Measurements from ENCODE around the gene CPLX3.

The CPLX3 gene

DNA sequence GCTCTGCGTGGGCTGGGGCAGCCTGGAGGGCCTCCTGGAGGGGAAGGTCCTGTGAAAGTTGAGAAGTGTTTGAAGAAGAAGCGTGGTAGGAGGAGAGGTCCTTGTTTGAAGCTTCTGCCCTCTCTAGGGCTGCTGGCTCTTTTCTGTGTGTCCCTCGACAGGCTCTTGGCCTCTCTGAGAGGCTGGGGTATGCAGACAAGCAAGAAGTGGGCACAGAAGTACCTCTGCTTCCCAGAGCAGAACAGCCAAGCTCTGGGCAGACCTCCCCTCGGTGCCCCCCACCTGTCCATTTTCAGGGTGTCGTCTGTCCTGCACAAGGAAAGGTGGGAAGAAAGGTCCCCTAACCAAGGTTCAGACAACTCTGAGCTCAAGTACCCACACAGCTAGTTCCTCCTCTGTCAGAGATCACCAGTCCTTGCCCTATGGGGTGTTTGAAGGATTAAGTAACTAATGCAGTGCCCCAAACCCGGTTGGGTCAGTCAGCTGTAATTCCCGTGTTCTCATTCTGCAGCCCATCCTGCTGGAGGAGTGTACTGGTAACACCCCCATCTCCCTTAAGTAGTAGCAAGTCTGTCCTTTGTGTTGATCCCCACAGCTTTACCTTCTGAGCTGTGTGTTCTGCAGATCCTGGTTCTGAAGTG lies 38.3 kb upstream of the CPLX3 start:
- no peak for DNase-seq (ENCODE audit: low read depth in 2 of 2)

DNA sequence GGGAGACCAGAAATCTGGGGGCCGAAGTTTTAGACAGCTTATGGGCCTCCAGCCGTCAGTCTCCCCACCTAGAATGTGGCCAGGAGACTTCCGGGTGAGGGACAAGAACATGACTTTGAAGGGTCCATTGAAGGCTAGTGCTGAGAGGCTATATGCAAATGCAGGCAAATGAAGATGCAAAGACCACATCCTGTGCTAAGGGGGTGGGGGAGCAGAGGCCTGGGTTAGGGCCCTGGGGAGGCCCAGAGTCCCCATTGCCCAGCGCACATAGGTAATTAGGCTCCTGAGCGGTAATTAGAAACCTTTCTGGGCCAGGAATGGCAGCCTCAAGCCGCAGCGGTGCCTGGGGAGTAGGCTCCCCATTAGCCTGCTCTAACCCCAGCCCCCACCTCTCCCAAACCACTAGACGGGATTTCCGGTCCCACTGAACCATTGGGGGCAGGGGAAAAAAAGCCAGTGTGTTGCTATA lies 37.7 kb upstream of the CPLX3 start:
- no peak for DNase-seq (ENCODE audit: low read depth in 2 of 2)

DNA sequence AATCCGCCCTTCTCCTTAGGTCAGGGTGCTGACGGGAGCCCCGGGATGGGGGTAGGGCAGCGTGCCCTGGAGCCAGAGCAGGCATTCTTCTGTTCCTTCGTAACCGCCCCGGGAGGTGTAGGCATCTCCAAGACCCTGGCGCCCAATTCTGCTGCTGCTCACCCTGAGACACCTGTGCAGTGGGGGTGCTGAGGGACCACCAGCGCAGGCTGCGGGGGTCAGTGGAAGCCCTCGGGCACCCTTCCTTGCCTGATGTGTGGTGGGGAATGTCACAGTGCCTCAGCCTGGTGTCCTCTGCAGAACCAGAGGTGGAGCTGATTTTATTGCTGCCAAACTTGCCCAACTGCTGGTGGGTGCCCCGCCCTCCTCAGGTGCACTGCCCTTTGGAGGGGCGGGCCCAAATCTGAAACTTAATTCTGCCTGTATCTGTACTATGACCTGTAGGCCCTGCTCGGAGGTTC lies 37.2 kb upstream of the CPLX3 start:
- no peak for DNase-seq (ENCODE audit: low read depth in 2 of 2)

DNA sequence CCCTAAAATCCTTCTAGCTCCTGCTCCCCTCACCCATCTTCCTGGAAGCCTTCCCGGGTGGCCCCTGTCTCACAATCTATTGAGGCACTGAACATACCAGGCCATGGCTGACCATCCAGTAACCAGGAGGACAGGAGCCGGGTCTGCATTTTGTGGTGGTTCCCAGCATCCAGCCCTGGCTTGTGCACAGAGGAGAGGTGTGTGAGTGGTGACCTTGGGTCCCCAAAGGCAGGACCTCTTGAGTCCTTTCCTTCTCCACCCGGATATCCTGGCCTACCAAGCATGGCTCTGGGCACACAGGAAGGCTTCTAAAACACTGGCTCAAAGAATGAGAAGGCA lies 36.7 kb upstream of the CPLX3 start:
- DNase-seq (ENCODE audit: low read depth in 2 of 2): no peak

DNA sequence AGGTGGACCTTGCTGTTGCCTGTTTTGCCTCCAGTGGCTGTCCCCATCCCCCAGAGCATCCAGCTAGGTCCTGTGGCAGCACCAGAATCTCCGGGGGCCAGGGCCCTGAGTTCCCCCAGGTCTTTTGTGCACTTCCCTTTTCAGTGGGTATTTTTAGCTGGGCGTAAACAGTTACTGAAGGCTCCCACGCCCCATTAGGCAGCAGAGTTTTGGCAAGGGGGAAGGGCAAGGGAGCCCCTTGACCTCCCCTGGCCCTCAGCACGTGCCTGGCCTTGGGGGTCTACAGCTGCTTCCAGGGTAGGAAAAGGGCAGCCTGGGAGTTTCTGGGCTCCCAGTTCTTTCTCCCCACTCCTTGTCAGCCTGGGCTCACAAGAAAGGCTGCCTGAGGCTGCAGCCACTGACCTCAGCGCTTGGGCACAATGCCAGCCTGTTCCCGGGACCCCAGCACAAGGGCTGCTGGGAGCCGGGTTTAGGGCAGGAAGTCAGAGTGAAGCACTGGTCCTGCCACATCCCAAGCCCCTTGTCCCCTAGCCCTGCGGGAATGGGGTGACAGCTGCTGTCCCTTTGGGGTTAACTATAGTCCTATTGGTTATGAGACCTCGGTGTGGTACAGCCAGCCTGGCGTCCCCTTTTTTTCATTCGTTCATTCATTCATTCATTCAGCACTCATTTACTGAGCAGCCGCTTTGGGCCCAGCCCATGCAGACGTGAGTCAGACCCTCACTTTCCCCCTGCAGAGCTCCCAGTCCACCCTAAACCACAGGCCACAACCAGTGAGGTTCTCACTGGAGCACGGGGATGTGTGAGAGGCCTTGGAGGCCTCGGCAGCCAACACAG lies 36.1 kb upstream of the CPLX3 start:
- DNase-seq (ENCODE audit: low read depth in 2 of 2): no peak

DNA sequence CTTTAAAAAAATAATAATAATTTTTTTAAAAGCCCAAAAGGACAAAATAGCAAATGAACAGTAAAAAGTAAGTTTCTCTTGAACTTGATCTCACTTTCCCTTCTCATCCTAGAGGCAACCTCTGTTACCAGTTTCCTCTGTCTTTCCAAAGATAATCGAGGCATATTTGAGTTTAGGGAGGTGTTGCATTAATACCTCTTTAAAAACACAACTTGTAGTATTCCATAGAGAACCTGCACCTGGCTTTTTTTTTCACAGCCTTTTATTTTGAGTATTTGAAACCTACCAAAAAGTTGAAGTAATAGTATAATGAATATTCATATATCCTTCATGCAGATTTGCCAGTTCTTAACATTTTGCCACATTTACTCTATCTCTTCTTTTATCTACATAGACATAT lies 35.4 kb upstream of the CPLX3 start:
- DNase-seq (ENCODE audit: low read depth in 2 of 2): no peak

DNA sequence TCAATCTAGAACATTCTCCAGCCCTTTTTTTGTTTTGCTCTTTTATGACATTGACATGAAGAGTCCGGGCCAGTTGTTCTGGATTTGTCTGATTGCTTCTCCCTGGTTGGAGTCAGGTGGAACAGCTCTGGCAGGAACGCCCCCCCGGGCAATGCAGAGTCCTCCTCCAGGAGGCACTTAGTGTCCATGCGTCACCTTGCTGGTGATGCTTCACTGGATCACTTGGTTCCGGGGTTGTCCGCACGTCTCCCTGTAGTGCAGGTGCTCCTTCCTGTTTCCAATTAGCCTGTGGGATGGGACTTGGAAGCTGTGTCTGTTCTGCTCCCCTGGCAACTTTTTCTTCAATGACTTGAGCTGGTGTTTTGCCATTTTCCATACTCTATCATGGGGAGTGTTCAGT lies 34.8 kb upstream of the CPLX3 start:
- no peak for DNase-seq (ENCODE audit: low read depth in 2 of 2)

DNA sequence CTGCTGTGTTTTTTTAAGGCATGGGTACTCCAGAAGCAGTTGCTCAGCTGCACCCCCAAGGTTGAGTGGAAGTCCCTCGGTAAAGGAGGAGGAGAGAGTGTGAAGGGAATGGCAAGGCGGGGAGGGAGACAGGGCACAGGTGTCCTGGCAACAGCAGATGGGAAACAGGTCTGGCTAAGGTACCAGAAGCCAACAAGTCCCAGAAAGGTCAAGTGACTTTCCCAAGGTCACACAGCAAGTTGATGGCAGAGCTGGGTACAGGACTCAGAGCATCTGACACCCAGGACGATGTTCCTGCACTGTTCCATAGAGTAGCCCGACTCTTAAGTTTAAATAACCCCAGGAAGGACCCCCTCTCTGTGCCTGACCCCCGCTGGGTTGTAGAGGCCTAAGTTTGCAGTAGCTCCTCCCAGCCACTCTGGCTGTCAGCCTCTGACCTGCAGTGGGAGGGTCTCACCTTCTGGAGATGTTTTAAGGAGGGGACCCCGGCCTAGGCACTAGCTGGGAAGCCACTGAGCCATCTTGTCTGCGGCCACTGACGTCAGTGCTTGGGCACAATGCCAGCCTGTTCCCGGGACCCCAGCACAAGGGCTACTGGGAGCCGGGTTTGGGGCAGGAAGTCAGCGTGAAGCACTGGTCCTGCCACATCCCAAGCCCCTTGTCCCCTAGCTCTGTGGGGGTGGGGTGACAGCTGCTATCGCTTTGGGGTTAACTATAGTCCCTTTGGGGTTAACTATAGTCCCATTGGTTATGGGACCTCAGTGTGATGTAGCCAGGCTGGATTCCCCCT lies 34.0 kb upstream of the CPLX3 start:
- DNase-seq (ENCODE audit: low read depth in 2 of 2): no peak

DNA sequence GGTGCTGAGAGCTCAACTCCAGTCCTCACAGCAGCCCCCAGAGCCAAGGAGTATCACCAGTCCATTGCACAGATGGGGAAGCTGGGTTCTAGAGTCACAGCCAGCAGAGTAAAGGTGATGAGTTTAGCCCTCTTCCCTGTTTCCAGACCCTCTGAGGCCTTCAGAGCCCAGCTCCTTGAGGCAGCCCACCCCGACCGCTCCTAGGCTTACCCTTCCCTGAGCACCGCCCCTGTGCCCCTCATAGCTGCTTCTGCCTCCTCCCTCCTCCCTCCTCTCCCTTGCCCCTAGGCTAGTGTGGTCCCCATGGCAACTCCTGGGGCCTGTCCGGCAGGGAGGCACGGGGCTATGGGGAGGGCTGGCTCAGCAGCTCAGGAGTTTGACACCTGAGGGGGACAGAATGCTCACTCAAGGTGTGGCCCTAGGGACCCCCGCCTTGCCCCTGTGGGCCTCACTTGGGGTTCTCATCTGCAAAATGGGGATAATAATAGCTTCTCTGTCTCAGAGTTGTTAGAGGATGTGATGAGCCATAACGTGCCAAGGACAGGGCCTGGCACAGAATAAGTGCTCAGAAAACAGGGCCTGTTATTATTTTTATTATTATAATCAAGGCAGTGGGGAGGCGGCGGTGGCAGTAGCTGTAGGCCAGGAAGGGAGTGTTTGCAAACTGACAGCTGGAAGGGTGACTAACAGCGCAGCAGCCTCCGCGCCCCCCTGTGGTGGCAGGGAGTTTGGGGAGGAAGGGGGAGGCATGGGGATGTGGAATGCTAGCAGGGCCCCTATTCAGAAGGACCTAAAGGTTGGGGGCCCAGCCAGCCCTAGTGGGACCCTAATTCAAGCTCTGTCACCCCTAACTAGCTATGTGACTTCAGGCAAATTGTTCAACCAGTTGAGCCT lies 33.0 kb upstream of the CPLX3 start:
- DNase-seq (ENCODE audit: low read depth in 2 of 2): peak in 1 of 2 donors; percentile 59

DNA sequence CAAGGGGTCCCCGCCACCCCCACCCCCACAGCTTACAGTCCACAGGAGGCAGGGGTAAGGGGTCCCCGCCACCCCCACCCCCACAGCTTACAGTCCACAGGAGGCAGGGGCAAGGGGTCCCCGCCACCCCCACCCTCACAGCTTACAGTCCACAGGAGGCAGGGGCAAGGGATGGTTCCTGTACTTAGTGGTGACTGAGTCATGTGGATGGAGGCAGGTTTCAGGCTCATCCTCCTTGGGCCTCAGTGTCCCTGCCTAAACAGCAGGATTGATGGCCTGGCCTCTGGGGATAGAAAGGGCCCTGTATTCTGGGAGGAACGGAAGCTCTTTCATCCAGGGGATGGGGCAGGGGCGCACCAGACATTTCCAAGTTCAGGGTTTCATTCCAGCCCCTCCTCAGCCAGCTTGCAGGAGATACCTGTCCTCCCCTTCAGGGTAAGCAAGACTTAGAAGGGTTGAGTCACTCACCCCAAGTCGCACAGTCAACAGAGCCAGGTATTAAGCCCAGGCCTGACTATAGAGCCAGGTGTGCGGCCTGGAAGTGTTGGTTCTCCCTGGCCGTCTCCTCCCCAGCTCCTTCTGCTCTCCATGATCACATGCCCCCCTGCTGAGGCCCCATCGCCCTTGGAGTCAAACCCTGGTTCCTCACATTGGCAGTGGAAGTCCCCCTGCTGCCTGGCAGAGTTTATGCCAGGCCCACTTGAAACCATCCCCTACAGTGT lies 32.0 kb upstream of the CPLX3 start:
- DNase-seq (ENCODE audit: low read depth in 2 of 2): no peak

DNA sequence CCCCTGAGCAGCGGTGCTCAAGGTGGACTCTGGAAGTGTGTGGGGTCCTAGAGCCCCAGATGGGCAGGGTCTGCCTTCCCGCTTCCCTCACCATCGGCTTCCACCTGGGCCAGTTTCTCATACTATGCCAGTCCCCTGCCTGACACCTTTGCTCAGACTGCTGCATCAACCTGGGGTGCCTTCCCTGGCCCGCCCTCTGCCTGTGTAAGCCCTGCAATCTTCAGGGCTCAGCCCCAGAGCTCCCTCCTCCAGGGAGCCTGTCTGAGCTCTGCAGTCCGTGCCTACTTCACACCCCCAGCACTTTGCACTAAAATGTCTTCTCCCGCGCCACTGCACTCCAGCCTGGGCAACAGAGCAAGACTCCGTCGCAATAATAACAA lies 31.5 kb upstream of the CPLX3 start:
- DNase-seq (ENCODE audit: low read depth in 2 of 2): no peak

DNA sequence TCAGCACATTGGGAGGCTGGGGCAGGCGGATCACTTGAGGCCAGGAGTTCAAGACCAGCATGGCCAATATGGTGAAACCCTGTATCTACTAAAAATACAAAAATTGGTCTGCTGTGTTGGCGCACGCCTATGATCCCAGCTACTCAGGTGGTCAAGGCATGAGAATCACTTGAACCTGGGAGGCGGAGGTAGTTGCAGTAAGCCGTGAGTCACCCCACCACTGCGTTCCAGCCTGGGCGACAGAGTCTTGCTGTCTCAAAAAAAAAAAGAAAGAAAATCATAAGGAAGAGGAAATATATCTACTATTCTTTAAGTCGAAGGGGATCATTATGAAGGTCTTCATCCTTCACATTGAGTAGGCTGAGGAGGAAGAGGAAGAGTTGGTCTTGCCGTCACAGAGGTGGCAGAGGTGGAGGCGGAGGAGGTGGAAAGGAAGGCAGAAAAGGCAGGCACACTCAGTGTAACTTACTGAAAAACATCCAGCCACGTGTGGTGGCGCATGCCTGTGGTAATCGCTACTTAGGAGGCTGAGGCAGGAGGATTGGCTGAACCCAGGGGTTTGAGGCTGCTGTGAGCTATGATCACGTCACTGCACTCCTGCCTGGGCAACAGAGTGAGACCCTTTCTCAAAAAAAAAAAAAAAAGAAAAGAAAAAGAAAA lies 30.3 kb upstream of the CPLX3 start:
- no peak for DNase-seq (ENCODE audit: low read depth in 2 of 2)

DNA sequence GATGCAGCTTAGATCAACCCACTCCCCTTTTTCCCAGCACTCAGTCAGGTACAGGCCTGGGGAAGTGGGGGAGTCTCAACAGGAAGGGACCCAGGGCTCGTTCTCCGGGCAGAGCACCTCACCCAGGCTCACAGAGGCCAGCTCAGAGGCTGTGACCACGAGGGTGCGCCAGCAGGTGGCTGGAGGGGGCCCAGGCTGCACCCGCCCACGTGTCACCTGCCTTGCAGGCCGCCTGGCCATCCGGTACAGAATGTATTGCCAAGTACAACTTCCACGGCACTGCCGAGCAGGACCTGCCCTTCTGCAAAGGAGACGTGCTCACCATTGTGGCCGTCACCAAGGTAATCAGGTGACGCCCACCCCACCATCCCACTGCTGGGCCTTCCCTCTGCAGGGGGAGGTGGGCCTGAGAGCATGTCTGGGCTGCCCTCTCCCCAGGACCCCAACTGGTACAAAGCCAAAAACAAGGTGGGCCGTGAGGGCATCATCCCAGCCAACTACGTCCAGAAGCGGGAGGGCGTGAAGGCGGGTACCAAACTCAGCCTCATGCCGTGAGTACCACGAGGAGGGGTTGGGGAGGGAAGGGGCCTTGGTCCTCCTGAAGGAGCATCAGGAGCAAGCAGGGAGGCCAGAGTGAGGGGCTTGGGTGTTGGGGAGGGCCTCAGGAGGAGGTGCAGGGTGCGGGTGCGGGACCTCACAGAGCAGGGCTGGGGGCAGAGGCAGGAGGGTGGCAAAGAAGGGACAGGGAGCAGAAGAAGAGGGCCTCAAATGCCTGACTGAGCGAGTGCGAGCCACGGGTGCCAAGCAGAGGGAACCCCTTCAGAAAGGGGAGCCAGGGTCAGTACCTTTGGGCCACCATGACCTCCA lies 27.8 kb upstream of the CPLX3 start:
- DNase-seq (ENCODE audit: low read depth in 2 of 2): no peak

DNA sequence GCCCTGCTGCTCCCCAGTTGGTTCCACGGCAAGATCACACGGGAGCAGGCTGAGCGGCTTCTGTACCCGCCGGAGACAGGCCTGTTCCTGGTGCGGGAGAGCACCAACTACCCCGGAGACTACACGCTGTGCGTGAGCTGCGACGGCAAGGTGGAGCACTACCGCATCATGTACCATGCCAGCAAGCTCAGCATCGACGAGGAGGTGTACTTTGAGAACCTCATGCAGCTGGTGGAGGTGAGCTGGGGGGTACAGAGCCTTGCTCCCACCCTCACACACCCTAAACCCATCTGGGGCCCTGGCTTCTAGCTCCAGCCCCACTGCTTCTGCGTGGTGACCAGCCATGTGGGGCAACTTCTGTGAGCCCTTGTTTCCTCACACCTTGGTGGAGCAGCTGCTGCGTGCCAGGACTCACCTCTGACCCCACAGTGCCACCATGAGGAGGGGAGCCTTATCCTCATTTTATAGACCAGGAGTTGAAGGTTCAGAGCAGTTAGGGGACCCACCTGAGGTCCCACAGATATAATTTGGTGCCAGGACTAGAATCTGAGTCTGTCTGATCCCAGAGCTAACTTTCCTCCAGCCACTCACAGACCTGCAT lies 27.1 kb upstream of the CPLX3 start:
- DNase-seq (ENCODE audit: low read depth in 2 of 2): no peak

DNA sequence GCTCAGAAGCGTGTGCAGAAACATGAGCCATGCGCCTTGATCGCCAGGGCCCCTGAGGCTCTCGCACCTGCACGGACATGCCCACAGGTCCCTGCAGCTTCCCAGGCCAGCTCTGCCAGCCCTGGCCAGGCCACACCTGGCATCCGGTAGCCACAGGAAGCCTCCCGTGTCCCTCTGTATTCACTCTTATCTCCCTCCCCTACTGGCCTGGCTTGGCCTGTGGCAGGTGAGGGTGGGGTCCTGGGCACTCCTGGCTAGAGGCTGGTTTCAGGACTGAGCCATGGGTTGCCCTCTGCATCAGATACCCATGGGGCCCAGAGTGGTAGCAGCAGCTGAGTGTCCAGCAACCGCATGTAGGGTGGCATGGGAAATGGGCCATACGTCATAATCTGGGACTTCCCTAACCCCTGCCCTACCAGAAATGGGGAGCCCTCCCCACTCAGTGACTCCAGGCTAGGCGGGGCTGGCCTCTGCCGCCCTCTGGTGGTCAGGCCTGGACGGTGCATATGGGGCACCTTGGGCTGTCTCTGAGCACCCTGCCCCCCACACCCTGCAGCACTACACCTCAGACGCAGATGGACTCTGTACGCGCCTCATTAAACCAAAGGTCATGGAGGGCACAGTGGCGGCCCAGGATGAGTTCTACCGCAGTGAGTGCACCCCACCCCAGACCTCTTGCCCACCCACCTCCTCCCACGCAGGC lies 26.4 kb upstream of the CPLX3 start:
- peak; percentile 75 to 77 for DNase-seq (ENCODE audit: low read depth in 2 of 2)

DNA sequence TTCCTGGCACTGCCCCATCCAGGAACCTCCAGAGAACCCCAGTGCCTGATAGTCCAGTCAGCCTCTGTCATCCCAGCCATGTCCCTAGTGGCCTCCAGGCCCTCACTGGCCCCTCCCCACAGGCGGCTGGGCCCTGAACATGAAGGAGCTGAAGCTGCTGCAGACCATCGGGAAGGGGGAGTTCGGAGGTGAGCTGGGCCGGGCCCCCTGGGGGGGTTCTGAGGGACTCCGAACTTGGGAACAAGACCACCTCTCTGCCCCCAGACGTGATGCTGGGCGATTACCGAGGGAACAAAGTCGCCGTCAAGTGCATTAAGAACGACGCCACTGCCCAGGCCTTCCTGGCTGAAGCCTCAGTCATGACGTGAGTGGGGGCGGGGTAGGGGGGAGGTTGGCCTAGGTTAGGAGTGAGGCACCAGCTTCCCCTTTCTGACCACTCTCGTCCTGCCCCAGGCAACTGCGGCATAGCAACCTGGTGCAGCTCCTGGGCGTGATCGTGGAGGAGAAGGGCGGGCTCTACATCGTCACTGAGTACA lies 25.8 kb upstream of the CPLX3 start:
- no peak for DNase-seq (ENCODE audit: low read depth in 2 of 2)

DNA sequence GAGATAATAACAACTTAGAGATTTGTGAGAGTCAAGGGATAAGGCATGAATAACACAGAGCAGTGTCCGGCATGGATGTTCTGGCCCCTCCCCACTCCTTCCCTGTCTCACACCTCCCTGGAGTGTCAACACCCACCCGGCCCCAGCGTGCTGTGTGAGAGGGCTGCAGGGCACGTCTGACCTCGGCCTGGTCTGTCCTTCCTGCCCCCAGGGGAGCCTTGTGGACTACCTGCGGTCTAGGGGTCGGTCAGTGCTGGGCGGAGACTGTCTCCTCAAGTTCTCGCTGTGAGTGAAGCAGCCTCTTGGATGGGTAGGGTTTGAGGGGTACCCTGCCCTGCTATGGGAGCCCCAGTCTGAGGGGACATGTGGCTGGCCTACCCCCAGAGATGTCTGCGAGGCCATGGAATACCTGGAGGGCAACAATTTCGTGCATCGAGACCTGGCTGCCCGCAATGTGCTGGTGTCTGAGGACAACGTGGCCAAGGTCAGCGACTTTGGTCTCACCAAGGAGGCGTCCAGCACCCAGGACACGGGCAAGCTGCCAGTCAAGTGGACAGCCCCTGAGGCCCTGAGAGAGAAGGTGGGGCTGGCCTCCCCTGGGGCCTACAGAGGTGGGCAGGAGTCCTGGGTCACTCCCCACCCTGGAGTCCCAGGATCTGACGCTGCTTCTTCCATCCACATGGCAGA lies 25.0 kb upstream of the CPLX3 start:
- DNase-seq (ENCODE audit: low read depth in 2 of 2): no peak

DNA sequence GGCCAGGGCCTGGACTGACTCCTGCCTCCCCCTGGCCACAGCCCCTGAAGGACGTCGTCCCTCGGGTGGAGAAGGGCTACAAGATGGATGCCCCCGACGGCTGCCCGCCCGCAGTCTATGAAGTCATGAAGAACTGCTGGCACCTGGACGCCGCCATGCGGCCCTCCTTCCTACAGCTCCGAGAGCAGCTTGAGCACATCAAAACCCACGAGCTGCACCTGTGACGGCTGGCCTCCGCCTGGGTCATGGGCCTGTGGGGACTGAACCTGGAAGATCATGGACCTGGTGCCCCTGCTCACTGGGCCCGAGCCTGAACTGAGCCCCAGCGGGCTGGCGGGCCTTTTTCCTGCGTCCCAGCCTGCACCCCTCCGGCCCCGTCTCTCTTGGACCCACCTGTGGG lies 24.1 kb upstream of the CPLX3 start:
- no peak for DNase-seq (ENCODE audit: low read depth in 2 of 2)
